VCaP (cell line): ENCODE data around the gene CPZ.

Experiments
- H3K27ac ChIP-seq: fragments of 450-650 bp; 2 replicates; pipeline ENCODE4 v1.5.1; 2017
- TF ChIP-seq, protein P1 (sequence below): fragments of 450-650 bp; conservative IDR thresholded peaks from 2 replicates; pipeline ENCODE4 v1.5.1; 2017; ENCODE audit warnings: mild to moderate bottlenecking, moderate library complexity

CPZ gene

DNA sequence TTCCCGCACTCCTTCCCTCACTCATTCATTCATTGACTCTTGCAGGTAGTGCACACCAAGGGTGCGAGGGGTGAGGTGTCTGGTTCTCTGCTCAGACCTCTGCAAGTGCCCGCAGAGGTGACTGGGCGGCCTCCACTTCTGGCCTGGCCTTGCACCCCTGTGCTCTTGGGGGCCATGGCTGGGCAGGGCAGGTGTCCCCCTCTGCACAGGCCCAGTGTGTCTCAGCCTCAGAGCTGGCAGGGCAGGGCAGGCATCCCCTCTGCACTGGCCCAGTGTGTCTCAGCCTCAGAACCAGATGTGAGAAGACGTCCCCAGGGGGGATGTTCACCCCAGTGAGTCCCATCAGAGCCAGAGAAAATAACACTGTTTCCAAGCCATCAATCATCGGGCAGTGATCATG lies 16.8 kb downstream of the CPZ start:
- H3K27ac ChIP-seq: no peak overlapping the region
- TF ChIP-seq, protein P1, sequence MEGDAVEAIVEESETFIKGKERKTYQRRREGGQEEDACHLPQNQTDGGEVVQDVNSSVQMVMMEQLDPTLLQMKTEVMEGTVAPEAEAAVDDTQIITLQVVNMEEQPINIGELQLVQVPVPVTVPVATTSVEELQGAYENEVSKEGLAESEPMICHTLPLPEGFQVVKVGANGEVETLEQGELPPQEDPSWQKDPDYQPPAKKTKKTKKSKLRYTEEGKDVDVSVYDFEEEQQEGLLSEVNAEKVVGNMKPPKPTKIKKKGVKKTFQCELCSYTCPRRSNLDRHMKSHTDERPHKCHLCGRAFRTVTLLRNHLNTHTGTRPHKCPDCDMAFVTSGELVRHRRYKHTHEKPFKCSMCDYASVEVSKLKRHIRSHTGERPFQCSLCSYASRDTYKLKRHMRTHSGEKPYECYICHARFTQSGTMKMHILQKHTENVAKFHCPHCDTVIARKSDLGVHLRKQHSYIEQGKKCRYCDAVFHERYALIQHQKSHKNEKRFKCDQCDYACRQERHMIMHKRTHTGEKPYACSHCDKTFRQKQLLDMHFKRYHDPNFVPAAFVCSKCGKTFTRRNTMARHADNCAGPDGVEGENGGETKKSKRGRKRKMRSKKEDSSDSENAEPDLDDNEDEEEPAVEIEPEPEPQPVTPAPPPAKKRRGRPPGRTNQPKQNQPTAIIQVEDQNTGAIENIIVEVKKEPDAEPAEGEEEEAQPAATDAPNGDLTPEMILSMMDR: no peak

DNA sequence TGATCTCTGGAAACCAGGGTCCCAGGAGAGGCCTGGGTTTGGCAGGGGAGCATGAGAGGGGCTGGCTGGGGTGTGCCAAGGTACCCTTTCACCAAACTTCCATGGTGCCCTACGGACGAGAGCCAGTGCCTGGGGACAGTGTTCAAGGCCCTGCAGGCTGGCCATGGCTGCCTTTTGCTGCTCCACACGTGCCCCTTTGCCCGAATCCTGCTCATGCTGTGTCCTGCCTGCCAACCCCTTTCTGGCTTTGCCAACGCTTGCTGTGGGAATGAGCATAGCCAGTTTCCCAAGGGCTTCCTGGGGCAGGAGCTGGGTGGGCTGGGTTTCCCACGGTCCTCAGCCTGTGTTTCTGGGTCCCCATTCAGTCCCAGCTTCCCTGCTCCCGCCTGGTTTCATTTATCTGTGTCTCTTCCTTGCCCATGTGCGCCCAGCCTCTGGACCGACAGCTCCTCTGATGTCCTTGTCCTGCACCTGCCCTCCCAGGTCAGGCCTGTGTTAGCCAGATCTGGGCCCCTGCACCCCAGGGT lies 17.3 kb downstream of the CPZ start:
- TF ChIP-seq, protein P1: no peak
- H3K27ac ChIP-seq: no peak overlapping the region

DNA sequence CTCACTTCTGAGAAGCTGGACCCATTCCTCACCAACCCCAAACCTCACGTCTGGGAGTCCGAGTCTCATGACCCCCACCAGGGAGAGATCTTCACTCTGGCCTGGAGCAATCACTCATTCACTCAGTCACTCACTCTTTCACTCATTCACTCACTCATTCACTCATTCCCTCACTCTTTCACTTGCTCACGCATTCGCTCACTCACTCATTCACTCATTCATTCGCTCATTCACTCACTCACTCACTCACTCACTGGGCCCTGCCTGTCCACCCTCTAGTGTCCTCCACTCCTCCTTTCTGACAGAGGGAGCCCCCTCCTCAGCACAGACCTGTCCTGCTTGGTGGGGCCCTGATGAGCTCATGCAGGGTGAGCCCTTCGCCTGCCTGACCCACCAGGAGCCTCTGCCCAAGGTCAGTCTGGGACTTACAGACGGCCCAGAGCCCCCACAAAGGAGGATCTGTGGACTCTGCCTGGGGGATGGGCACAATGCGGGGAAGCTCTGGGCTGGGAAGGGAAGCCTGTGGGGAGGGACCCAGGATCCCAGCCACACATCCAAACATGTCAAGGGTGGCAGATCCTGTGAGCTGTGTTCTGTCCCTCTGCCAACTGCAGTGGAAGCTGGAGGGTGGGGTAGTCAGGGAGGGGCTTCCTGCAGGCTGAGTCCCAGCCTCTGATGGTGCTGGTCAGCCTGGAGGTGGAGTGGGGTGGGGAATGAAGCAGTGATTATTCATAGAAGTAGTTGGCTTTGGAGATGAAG lies 18.5 kb downstream of the CPZ start:
- TF ChIP-seq, protein P1: no peak
- no peak overlapping the region for H3K27ac ChIP-seq

GRCh38 chr4:8612646-8613045 lies 20.1 kb downstream of the CPZ start:
- no peak overlapping the region for H3K27ac ChIP-seq
- TF ChIP-seq, protein P1: no peak

GRCh38 chr4:8613421-8614364 lies 21.1 kb downstream of the CPZ start:
- TF ChIP-seq, protein P1: no peak
- H3K27ac ChIP-seq: no peak overlapping the region

DNA sequence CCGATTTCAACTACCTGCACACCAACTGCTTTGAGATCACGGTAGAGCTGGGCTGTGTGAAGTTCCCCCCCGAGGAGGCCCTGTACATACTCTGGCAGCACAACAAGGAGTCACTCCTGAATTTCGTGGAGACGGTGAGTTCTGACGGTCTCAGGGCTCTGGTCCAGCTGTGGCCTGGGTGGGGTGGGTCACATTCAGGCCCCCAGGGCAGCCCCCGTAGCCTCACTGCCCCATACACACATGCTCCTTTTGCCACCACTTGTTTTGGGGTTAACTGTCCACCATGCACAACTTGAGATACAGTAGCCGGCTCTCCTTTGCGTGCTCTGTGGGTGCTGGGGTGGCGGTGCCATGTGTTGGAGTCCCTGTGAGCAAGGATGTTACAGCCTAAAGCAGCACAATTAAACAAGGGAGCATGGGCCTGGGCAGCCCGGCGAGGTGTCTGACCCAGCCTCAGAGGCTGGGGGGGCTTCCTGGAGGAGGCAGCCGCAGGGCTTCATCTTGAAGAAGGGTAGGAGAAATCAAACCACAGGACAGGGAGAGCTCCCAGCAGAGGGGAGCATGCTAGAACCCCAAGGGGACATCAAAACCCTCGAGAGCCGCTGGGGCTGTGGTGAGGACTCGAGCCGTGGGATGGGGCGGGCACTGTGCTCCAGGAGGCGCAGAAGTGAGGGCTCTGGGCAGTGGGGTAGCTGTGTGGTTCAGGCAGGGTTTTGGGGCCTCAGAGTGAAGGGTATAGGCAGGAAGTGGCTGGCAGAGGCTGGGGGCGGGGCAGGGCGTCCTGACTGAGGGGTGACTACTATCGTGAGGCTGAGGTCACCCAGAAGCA lies 22.0 kb downstream of the CPZ start:
- TF ChIP-seq, protein P1: no peak
- H3K27ac ChIP-seq: no peak overlapping the region
